ENCODE data around the gene WDR64.

WDR64 gene

DNA sequence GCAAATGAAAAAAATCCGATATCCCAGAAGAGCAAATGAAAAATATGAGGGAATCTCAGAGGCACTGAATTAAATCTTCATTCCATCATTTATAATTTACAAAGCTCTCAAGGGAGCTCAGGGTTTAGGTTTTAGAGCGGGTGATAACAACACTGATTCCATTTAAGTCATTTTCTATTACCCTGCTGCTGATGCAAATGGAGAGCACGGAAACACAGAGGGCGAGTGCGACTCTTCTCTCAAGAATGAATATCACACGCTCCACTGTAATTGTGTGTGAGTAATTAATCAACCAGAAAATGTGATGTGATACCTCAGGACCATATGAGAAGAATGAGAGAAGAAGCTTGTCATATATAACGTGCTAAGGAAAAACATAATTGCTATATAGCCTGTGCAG, 34.7 kb upstream of the WDR64 start:
- Mint-ChIP-seq H3K9me3 (no peaks in the 10 kb centered on the region), H3K4me3 (no peak overlapping the region), H3K27me3 (no peaks in the 10 kb centered on the region), H3K36me3 (ENCODE audit: low read depth) (peaks cover 7% of the 10 kb centered on the region), H3K27ac (no peak overlapping the region), H3K4me1 (ENCODE audit: low read depth) (peaks cover 33% of the 10 kb centered on the region)
- DNase-seq: no peak

DNA sequence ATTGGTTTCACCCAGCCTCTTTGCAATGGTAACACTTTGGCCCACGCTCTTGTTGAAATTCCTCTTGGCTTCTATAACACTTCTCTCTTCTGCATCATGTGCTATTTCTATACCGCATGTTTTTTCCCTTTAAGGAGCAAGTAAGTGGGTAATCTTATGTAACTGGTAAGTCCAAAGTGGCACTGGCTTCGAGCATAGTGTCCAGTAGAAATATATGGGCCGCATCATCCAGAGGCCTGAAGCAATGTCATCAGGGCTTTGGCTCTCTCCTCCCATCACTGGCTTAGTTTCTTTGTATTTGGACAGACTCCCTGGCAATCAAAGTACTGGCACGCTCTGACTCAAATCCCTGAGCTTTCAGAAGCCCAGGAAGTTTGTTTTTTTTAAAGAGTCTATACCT, 29.4 kb upstream of the WDR64 start:
- peaks cover 10% of the 10 kb centered on the region for H3K36me3 Mint-ChIP-seq (ENCODE audit: low read depth)
- no peaks in the 10 kb centered on the region for H3K9me3 Mint-ChIP-seq
- H3K4me1 Mint-ChIP-seq (ENCODE audit: low read depth): peaks cover 9% of the 10 kb centered on the region
- H3K27me3 Mint-ChIP-seq: no peaks in the 10 kb centered on the region
- H3K27ac Mint-ChIP-seq: no peak overlapping the region
- H3K4me3 Mint-ChIP-seq: no peak overlapping the region
- no peak for DNase-seq

DNA sequence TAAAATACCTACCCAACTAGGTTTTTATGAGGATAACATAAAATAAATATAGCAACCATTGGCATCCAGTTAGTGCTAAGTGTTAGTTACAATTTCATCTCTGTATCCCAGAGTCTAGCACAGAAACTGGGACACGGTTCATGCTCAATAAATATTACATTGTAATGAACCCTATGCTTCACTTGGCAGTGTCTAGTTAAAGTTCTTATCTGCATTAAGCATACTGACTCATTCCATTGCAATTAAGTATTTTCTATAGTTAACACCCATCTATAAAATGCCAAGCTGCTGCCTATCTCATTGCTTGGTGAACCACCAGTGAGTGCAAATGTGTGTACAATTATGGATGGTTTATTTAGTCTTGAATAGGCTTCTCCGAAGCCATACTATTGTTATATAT, 27.1 kb upstream of the WDR64 start:
- no peak for DNase-seq
- peaks cover 12% of the 10 kb centered on the region for H3K4me1 Mint-ChIP-seq (ENCODE audit: low read depth)
- H3K27ac Mint-ChIP-seq: no peak overlapping the region
- no peaks in the 10 kb centered on the region for H3K9me3 Mint-ChIP-seq
- H3K36me3 Mint-ChIP-seq (ENCODE audit: low read depth): peaks cover 15% of the 10 kb centered on the region
- no peaks in the 10 kb centered on the region for H3K27me3 Mint-ChIP-seq
- no peak overlapping the region for H3K4me3 Mint-ChIP-seq

DNA sequence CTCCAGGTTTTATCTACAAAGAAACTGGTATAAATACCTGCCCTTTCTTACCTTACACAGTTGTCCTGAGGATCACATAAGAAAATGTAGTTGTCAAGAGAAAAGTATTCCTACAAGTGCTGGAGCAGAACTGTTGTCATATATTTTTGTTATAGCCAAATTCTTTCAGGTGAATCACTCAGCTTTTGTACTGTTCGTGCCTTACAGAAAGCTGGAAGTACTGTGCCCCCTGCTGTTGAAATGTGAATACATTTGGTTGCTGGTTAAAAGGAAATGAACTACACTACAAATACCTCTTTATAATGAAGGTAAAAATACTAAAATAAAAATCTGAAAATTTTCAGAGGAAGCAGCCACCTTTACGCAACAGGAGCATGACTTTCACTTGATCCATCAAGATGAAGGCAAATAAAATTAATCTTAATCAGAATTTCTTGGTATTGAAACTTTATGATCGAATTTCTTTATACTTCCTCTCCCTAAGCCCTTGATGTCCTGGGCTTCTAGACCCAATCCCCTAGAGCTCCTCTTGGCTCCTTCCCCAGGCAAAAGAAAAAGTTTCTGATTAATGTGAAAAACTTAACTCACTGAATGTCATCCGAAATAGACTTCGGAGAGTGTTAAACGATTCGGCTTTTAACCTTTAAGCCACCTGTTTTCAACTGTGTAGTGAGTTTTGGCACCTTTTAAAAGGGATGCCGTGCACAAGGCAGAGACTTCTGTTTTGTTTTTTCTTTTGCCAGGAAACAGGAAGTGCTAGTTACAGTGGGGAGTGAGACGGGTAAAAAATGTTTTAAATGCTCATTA, 24.4 kb upstream of the WDR64 start:
- Mint-ChIP-seq H3K4me1 (ENCODE audit: low read depth) (peaks cover 23% of the 10 kb centered on the region), H3K4me3 (peak overlapping the region; percentile 19), H3K9me3 (no peaks in the 10 kb centered on the region), H3K27ac (peak overlapping the region; percentile 74), H3K36me3 (ENCODE audit: low read depth) (peaks cover 21% of the 10 kb centered on the region), H3K27me3 (no peaks in the 10 kb centered on the region)
- no peak for DNase-seq

DNA sequence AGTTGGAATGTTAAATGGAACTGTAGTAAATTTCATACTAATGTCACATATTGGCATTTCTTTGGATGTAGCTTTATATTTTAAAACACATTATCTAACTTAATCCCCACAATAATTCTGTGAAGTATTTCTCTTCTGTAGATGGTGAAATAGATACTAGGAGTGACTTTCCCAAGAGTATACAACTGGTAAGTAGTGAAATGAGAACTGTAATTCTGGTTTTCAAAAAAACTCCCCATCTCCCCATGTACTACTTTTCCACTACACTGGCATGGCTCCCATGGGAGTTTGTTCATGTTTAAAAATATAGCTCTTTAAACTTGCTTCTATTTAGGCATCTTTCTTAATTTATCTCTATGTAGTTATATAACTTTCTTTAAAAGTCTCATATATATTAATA, 22.1 kb upstream of the WDR64 start:
- peaks cover 30% of the 10 kb centered on the region for H3K4me1 Mint-ChIP-seq (ENCODE audit: low read depth)

DNA sequence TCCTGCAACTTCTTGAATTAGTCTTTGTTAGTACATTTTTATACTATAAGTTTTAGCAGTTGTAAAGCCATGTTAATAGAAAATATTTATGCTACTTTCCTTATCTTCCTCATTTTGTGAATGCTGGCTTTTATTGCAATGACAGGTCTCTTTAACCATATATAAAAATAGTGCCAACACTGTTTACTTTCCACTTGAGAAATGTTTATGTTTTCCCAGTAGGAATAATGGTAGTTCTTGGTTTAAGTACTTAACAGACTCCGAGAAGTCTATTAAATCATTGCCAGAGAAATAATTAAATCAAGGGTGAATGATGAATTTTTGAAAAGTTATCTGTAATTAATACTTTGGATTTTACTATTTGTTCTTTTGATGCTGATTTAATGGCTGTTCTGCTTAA, 21.6 kb upstream of the WDR64 start:
- Mint-ChIP-seq H3K4me1 (ENCODE audit: low read depth) (peaks cover 35% of the 10 kb centered on the region), H3K27me3 (no peaks in the 10 kb centered on the region), H3K36me3 (ENCODE audit: low read depth) (peaks cover 47% of the 10 kb centered on the region), H3K4me3 (no peak overlapping the region), H3K9me3 (no peaks in the 10 kb centered on the region), H3K27ac (no peak overlapping the region)
- DNase-seq: no peak

More for the DNA sequence above, 22.1 kb upstream of the WDR64 start:
- DNase-seq: no peak
- Mint-ChIP-seq H3K9me3 (no peaks in the 10 kb centered on the region), H3K27me3 (no peaks in the 10 kb centered on the region), H3K36me3 (ENCODE audit: low read depth) (peaks cover 42% of the 10 kb centered on the region), H3K27ac (no peak overlapping the region), H3K4me3 (no peak overlapping the region)

DNA sequence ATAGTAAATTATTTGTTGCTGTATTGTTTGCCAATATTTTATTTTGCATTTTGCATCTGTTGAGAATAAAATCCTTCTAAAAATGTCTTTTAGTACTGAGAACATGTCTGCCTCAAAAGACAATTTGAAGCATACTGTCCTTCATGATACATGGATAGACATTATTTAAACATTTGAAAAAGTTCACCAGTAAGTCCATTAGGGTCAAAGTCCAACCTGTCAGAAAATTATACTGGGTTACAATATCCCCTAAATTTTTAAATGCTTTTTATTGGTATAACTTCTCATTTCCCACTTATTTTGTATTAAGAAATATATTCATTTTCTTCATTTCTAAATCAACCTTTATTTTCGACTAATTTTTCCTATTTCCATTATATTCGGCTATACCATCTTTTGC, 21.2 kb upstream of the WDR64 start:
- Mint-ChIP-seq H3K4me3 (no peak overlapping the region), H3K36me3 (ENCODE audit: low read depth) (peaks cover 51% of the 10 kb centered on the region), H3K4me1 (ENCODE audit: low read depth) (peaks cover 39% of the 10 kb centered on the region), H3K9me3 (no peaks in the 10 kb centered on the region), H3K27me3 (no peaks in the 10 kb centered on the region), H3K27ac (no peak overlapping the region)
- no peak for DNase-seq

DNA sequence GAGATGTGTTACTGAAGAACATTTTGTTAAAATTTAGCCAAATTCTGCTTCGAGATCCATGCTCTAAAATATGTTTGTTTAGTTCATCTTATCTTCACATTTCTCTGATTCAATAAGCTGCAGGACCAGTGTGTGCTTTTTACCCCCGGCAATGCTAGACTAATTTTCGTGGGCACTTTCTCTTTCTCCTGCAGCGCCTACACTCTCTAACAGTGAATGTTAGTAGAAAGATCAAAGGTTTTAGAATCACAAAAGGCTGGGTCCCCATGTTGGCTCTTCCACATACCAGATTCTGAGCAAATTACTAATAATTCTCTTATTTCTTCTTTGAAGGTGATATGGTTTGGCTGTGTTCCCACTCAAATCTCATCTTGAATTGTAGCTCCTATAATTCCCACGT, 20.4 kb upstream of the WDR64 start:
- Mint-ChIP-seq H3K4me3 (no peak overlapping the region), H3K27ac (no peak overlapping the region), H3K9me3 (no peaks in the 10 kb centered on the region)

DNA sequence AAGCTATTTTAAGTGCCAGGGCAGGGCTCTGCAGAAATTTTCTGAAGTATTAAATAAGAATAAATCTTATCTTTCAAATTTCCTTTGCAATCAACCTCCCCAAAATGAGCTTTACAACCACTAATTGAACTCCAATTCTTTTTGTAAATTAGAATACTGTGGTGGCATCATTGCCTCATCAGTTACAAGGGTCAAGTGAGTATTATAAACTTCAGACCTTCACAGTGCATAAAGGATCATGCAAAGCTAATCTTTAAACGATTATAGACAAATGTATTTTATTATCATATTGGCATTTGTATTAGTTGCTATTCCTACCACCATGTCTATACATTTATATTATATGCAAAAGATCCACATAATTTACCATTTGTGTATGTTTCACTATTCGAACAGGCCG, 19.1 kb upstream of the WDR64 start:
- Mint-ChIP-seq H3K27me3 (no peaks in the 10 kb centered on the region), H3K4me3 (no peak overlapping the region), H3K4me1 (ENCODE audit: low read depth) (peaks cover 50% of the 10 kb centered on the region), H3K9me3 (no peaks in the 10 kb centered on the region), H3K36me3 (ENCODE audit: low read depth) (peaks cover 65% of the 10 kb centered on the region), H3K27ac (no peak overlapping the region)
- DNase-seq: no peak

More for the DNA sequence above, 20.4 kb upstream of the WDR64 start:
- no peak for DNase-seq
- Mint-ChIP-seq H3K36me3 (ENCODE audit: low read depth) (peaks cover 52% of the 10 kb centered on the region), H3K4me1 (ENCODE audit: low read depth) (peaks cover 44% of the 10 kb centered on the region), H3K27me3 (no peaks in the 10 kb centered on the region)

DNA sequence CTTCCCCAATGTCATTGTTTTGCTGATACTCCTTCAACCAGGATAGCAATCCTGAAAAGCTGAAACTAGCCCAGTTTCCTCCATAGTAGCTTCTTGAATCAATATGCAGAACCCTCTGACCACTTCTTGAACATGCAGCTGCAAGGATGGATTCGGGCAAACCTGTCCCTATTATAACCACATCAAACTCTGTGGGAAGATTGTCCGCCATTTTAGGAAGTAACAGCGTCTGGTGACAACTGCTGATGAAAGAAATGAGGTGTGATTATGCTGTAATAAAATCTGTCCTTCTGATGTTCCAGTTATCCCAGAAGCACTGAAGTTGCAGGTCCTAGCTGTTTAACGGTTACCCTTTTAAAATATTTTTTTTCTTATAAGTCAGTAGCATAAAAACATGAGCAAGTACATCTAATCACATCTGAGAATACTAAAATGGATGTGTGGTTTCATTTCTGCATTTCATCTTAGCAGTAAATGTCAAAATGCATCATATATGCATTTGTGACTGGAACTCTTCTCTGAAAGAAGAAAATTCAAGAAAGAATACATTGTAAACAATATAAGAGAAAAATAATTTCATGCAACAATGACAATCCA, 16.4 kb upstream of the WDR64 start:
- Mint-ChIP-seq H3K27ac (no peak overlapping the region), H3K36me3 (ENCODE audit: low read depth) (peaks cover 72% of the 10 kb centered on the region), H3K4me1 (ENCODE audit: low read depth) (peaks cover 58% of the 10 kb centered on the region), H3K4me3 (no peak overlapping the region), H3K27me3 (no peaks in the 10 kb centered on the region), H3K9me3 (no peaks in the 10 kb centered on the region)
- no peak for DNase-seq

DNA sequence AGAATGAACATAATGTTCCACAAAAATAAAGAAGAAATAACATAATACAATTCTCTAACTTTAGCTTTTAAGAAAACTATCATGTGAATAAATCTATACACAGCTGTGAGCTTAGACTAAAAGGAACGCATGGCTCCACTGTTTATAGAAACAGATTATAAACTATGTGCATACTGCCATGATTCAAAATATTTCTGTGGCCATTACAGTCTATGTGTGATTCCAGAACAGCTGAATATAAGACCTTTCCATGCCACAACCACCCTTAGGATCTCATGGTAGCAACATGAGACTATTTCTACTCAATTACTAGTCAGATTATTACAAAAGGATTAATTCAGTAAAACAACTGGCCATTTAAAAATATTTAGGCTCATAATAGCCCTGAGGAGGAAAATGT, 15.8 kb upstream of the WDR64 start:
- no peak for DNase-seq
- peak overlapping the region; percentile 21 for H3K4me3 Mint-ChIP-seq
- H3K36me3 Mint-ChIP-seq (ENCODE audit: low read depth): peaks cover 71% of the 10 kb centered on the region
- H3K4me1 Mint-ChIP-seq (ENCODE audit: low read depth): peaks cover 64% of the 10 kb centered on the region
- no peaks in the 10 kb centered on the region for H3K27me3 Mint-ChIP-seq
- H3K9me3 Mint-ChIP-seq: no peaks in the 10 kb centered on the region
- no peak overlapping the region for H3K27ac Mint-ChIP-seq

DNA sequence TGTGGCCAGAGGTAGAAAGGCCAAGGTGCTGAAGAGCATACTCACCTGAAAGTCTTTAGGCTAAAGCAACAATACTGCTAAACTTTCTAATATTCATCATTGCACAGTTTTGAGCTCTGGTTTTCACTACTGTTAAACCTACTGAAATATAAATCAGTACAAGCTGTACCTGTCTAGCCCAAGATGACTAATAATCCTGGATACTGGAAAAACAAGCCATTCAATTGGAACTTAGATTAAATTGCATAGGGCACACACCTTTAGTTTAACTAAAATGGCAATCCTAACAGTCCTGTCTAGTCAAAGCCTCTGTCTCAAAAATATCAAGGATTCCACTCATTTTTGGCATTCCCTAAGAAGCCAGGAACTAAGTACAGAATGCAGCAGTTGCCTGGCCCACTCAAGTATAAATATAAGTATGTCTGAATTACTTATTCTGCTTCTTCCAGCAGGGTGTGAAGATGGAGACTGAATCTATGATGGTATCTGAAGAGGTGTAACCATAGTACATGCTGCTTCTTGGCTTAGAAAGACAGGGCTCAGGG, 15.0 kb upstream of the WDR64 start:
- Mint-ChIP-seq H3K27me3 (no peaks in the 10 kb centered on the region), H3K4me3 (peak overlapping the region; percentile 88), H3K27ac (no peak overlapping the region), H3K9me3 (peaks cover 2% of the 10 kb centered on the region), H3K36me3 (ENCODE audit: low read depth) (peaks cover 63% of the 10 kb centered on the region), H3K4me1 (ENCODE audit: low read depth) (peaks cover 58% of the 10 kb centered on the region)
- no peak for DNase-seq

DNA sequence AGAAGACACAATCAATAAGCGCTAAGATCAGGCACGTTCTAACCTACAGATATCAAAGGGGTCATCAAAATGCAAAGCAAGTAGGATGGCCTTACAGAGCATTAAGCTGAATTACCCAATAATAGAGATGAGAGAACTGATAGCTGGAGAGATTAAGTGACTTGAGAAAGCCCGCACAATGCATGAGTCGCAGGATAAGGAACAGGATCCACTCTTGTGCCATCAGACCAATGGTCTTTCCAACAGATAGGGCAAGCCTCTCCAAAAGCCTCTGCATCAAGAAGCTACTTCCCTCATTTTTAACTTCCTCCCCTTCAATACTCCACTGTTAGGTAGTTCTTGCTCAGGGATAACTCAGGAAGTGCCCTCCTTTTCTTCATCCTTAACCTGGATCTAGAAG, 14.5 kb upstream of the WDR64 start:
- Mint-ChIP-seq H3K9me3 (peaks cover 7% of the 10 kb centered on the region), H3K4me3 (peak overlapping the region; percentile 88), H3K36me3 (ENCODE audit: low read depth) (peaks cover 59% of the 10 kb centered on the region), H3K27me3 (no peaks in the 10 kb centered on the region), H3K4me1 (ENCODE audit: low read depth) (peaks cover 54% of the 10 kb centered on the region), H3K27ac (no peak overlapping the region)
- no peak for DNase-seq

DNA sequence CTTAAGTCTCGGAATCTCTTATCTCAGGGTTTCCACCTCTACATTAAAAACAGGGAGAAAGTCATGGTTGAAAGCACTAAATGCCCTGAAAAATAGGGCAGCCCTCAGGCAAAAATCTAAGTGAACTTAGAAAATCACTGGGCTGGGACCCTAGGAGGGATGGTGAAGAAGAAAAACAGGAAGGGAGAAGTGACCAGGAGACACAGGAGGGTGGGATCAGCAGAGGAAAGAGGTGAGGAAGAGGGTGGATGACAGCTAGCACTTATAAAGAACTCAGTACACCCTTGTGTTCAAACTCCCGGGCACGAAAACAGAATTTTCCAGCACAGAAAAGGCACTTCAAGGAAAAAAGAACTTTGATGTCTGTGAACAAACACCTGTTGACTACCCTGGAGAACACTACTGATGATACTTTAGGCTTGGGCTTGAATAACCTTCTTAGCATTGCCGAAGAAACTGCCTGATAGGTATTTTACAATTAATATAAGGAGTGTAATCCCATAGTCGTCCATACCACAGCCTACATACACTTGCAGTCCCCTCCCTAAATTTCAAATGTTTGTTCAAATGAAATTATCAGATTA, 13.9 kb upstream of the WDR64 start:
- DNase-seq: no peak
- peaks cover 54% of the 10 kb centered on the region for H3K4me1 Mint-ChIP-seq (ENCODE audit: low read depth)
- H3K9me3 Mint-ChIP-seq: peaks cover 9% of the 10 kb centered on the region
- H3K4me3 Mint-ChIP-seq: peak overlapping the region; percentile 88
- H3K27me3 Mint-ChIP-seq: no peaks in the 10 kb centered on the region
- H3K36me3 Mint-ChIP-seq (ENCODE audit: low read depth): peaks cover 55% of the 10 kb centered on the region
- no peak overlapping the region for H3K27ac Mint-ChIP-seq

Data from activated T-cell treated with anti-CD3 and anti-CD28 coated beads, Interleukin-2, amount 50 U/mL, for 24 hours (primary cell).